Measurements from ENCODE around the gene LRRC10.

DNA sequence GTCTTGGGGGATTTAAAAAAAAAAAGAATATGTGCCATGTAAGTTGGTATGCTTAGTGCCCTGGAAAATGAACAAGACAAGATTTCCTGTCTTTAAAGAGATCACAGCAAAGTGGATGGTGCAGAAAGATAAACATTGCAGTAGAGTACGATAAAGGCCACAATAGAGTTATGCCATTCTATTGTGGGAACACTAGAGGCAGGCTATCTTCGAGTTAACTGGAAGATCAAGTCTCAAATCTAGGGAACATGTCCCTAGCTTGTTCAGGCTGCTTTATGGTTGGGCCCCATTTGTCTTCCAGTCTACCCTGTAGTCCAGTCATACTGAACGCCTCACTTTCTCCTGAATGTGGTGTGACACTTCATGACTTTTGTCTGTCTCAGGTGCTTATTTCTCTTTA lies 44.1 kb downstream of the LRRC10 start:
- TF ChIP-seq POLR2A (IDR thresholded peaks at IDR 0.05), result no peak
- no peak for TF ChIP-seq EP300 (IDR thresholded peaks at IDR 0.05; ENCODE audit: low read depth)
- no peak for TF ChIP-seq POLR2AphosphoS5 (IDR thresholded peaks at IDR 0.05)
- TF ChIP-seq, protein P1, sequence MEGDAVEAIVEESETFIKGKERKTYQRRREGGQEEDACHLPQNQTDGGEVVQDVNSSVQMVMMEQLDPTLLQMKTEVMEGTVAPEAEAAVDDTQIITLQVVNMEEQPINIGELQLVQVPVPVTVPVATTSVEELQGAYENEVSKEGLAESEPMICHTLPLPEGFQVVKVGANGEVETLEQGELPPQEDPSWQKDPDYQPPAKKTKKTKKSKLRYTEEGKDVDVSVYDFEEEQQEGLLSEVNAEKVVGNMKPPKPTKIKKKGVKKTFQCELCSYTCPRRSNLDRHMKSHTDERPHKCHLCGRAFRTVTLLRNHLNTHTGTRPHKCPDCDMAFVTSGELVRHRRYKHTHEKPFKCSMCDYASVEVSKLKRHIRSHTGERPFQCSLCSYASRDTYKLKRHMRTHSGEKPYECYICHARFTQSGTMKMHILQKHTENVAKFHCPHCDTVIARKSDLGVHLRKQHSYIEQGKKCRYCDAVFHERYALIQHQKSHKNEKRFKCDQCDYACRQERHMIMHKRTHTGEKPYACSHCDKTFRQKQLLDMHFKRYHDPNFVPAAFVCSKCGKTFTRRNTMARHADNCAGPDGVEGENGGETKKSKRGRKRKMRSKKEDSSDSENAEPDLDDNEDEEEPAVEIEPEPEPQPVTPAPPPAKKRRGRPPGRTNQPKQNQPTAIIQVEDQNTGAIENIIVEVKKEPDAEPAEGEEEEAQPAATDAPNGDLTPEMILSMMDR (IDR thresholded peaks at IDR 0.05), result no peak
